ENCODE results near the gene RANBP17. TPM values are rescaled to one million over a fixed set of nuclear protein-coding genes. Genes with fewer than 3 reads are reported as not detected.
A peak's percentile ranks its signal among the peaks of the same experiment; 100 is the strongest.

Gene RANBP17
- total RNA-seq, 2 donors from 2014 or later = 26.6 to 28.0 TPM

GRCh38 chr5:171315925-171316257 is 454.1 kb downstream of the RANBP17 start:
- peaks cover 5% of the 10 kb centered on the region for H3K4me1 Mint-ChIP-seq
- no peak for DNase-seq
- 12 to 19% methylated on average over 9 to 20 of the region's 20 CpGs for WGBS, 2 experiments (ENCODE audit: insufficient coverage in 1 of 2, insufficient read length in 1 of 2)
- TF ChIP-seq, protein P1, sequence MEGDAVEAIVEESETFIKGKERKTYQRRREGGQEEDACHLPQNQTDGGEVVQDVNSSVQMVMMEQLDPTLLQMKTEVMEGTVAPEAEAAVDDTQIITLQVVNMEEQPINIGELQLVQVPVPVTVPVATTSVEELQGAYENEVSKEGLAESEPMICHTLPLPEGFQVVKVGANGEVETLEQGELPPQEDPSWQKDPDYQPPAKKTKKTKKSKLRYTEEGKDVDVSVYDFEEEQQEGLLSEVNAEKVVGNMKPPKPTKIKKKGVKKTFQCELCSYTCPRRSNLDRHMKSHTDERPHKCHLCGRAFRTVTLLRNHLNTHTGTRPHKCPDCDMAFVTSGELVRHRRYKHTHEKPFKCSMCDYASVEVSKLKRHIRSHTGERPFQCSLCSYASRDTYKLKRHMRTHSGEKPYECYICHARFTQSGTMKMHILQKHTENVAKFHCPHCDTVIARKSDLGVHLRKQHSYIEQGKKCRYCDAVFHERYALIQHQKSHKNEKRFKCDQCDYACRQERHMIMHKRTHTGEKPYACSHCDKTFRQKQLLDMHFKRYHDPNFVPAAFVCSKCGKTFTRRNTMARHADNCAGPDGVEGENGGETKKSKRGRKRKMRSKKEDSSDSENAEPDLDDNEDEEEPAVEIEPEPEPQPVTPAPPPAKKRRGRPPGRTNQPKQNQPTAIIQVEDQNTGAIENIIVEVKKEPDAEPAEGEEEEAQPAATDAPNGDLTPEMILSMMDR (conservative IDR thresholded peaks at IDR 0.05) = no peak
- no peak overlapping the region for H3K27ac Mint-ChIP-seq
- no peak overlapping the region for H3K9ac ChIP-seq (ENCODE audit: extremely low read depth, low read length, poor library complexity, severe bottlenecking)
- H3K36me3 Mint-ChIP-seq (ENCODE audit: low read depth) = no peaks in the 10 kb centered on the region
- H3K4me3 ChIP-seq (ENCODE audit: low read length) = peak overlapping the region; percentile 40
- H3K4me1 ChIP-seq (ENCODE audit: control insufficient read depth, insufficient read depth, low read length) = peaks cover 4% of the 10 kb centered on the region
- peaks cover 97% of the 10 kb centered on the region for H3K27me3 Mint-ChIP-seq (ENCODE audit: insufficient read depth)
- peaks cover 100% of the 10 kb centered on the region for H3K27me3 ChIP-seq (ENCODE audit: control insufficient read depth, insufficient read depth, low read length, poor library complexity, severe bottlenecking)
- H3K36me3 ChIP-seq (ENCODE audit: control insufficient read depth, insufficient read depth, low read length) = no peaks in the 10 kb centered on the region
- H3K4me3 Mint-ChIP-seq = peak overlapping the region; percentile 31
- H3K9me3 Mint-ChIP-seq = no peaks in the 10 kb centered on the region
- H3K9me3 ChIP-seq (ENCODE audit: control insufficient read depth, low read length) = no peaks in the 10 kb centered on the region
- H3K27ac ChIP-seq (ENCODE audit: low read depth, low read length) = no peak overlapping the region

DNA sequence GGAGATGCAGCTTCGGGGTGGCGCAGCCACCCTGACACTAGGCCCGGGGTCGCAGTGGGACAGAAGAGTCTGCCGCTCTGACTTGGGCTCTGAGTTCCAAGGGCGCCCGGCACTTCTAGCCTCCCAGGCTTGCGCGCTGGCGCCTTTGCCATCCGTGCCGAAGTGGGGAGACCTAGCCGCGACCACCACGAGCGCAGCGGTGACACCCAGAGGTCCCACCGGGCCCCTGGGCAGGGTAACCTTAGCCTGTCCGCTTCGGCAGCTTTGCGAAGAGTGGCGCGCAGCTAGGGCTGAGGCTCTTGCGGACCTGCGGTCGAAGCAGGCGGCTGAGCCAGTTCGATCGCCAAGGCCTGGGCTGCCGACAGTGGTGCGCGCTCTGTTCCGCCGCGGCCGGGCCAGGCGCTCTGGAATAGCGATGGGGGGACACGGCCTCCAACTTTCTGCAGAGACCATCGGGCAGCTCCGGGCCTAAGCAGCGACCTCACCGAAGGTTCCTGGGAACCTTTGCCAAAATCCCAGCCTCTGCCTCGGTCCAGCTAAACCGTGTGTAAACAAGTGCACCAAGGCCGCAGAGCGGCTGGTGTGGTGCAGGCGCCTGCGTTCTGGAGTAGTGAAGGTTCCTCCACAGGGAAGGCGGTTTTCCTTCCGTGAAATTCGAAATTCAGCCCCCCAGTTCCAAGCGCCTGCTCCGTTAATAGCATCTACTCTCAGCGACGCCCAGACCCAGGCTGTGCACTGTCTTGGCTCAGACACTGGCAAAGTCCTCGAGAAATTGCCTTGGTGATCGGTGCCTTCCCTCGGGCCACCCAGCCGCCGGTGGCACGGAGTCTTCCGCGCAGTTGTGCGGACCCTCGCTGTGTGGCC is 454.7 kb downstream of the RANBP17 start:
- no peaks in the 10 kb centered on the region for H3K36me3 ChIP-seq (ENCODE audit: control insufficient read depth, insufficient read depth, low read length)
- peaks cover 98% of the 10 kb centered on the region for H3K27me3 Mint-ChIP-seq (ENCODE audit: insufficient read depth)
- H3K4me1 Mint-ChIP-seq = peaks cover 5% of the 10 kb centered on the region
- WGBS, 2 experiments (ENCODE audit: insufficient coverage in 1 of 2, insufficient read length in 1 of 2) = 6 to 8% methylated on average over 37 to 66 of the region's 66 CpGs
- H3K4me1 ChIP-seq (ENCODE audit: control insufficient read depth, insufficient read depth, low read length) = peaks cover 4% of the 10 kb centered on the region
- no peaks in the 10 kb centered on the region for H3K9me3 Mint-ChIP-seq
- no peaks in the 10 kb centered on the region for H3K36me3 Mint-ChIP-seq (ENCODE audit: low read depth)
- H3K9ac ChIP-seq (ENCODE audit: extremely low read depth, low read length, poor library complexity, severe bottlenecking) = no peak overlapping the region
- H3K27me3 ChIP-seq (ENCODE audit: control insufficient read depth, insufficient read depth, low read length, poor library complexity, severe bottlenecking) = peaks cover 100% of the 10 kb centered on the region
- DNase-seq = peak; percentile 81
- TF ChIP-seq, protein P1 (conservative IDR thresholded peaks at IDR 0.05) = no peak
- peak overlapping the region; percentile 31 for H3K4me3 Mint-ChIP-seq
- no peak overlapping the region for H3K27ac Mint-ChIP-seq
- no peak overlapping the region for H3K27ac ChIP-seq (ENCODE audit: low read depth, low read length)
- peak overlapping the region; percentile 40 for H3K4me3 ChIP-seq (ENCODE audit: low read length)
- no peaks in the 10 kb centered on the region for H3K9me3 ChIP-seq (ENCODE audit: control insufficient read depth, low read length)

- peaks cover 100% of the 10 kb centered on the region for H3K27me3 Mint-ChIP-seq (ENCODE audit: insufficient read depth)
- TF ChIP-seq, protein P1 (conservative IDR thresholded peaks at IDR 0.05) = no peak
- no peaks in the 10 kb centered on the region for H3K36me3 Mint-ChIP-seq (ENCODE audit: low read depth)
- Histone ChIP-seq H3K4me1 (ENCODE audit: control insufficient read depth, insufficient read depth, low read length) (peaks cover 4% of the 10 kb centered on the region), H3K27ac (ENCODE audit: low read depth, low read length) (no peak overlapping the region), H3K4me3 (ENCODE audit: low read length) (no peak overlapping the region), H3K9me3 (ENCODE audit: control insufficient read depth, low read length) (no peaks in the 10 kb centered on the region), H3K36me3 (ENCODE audit: control insufficient read depth, insufficient read depth, low read length) (no peaks in the 10 kb centered on the region), H3K27me3 (ENCODE audit: control insufficient read depth, insufficient read depth, low read length, poor library complexity, severe bottlenecking) (peaks cover 100% of the 10 kb centered on the region), H3K9ac (ENCODE audit: extremely low read depth, low read length, poor library complexity, severe bottlenecking) (no peak overlapping the region)
- H3K9me3 Mint-ChIP-seq = no peaks in the 10 kb centered on the region
- H3K4me3 Mint-ChIP-seq = no peak overlapping the region
- H3K4me1 Mint-ChIP-seq = peaks cover 5% of the 10 kb centered on the region
- no peak for DNase-seq
- H3K27ac Mint-ChIP-seq = no peak overlapping the region
- WGBS, 2 experiments (ENCODE audit: insufficient coverage in 1 of 2, insufficient read length in 1 of 2) = 19 to 25% methylated on average over 6 to 9 of the region's 11 CpGs
Measured at GRCh38 chr5:171317230-171317629, 455.4 kb downstream of the RANBP17 start.
